NCI-H2196 treated with DMSO at 0.1 percent for 48 hours (cell line): ENCODE measurements around the gene SHROOM2.

ENCODE experiments used
- DNase-seq: peaks from one replicate; lab custom pipeline; 2025; ENCODE audit not compliant: unreplicated experiment; lab: John Stamatoyannopoulos, UW

The SHROOM2 gene

DNA sequence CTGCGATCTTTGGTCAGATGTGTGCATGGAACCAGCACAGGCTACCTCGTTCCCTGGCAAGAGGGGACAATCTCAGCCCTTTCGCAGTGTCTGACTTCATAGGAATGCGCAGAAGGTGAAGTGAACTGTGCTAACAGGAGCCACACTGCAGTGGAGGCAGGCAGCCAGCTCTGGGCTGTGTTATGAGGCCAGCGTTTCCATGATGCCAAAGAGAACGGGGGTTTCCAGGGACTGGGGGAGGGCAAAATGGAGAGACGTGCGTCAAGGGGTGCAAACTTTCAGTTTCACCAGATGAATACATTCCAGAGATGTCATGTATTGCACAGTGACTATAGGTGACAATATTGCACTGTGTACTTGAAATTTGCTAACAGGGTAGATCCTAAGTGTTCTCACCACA, 211.3 kb downstream of the SHROOM2 start:
- DNase-seq, result no peak
